NCI-H2081 (cell line): ENCODE results near the gene NCAM1.
"Not testable (repeated sequence)": the region's sequence is repeated elsewhere in the genome, so short reads cannot be mapped to it uniquely, and the experiment has no call there.

Source experiments
- DNase-seq, 2 experiments: peaks; one replicate each; lab custom pipeline; 2025; lab: John Stamatoyannopoulos, UW

The NCAM1 gene

DNA sequence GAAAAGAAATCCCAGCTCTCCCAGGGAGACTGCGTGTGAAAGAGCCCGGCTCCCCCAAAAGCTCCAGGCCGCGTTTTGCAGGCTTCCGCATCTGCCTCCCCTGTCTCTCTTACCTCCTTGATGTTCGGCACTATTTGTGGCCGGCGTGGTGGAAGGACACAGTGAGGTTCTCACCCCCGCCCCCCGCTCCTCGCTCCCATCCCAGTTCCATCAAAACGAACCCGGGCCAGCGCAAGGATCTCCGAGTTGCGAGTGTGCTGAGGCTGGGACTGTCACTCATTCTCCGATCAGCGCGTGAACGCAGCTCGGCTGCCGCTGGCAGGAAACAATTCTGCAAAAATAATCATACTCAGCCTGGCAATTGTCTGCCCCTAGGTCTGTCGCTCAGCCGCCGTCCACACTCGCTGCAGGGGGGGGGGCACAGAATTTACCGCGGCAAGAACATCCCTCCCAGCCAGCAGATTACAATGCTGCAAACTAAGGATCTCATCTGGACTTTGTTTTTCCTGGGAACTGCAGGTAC, at the start of gene NCAM1:
Gene NCAM1 (plus strand): TSS at position 275 of the 523 bp plus-strand sequence.
- DNase-seq = peak; percentile 98 to 99

DNA sequence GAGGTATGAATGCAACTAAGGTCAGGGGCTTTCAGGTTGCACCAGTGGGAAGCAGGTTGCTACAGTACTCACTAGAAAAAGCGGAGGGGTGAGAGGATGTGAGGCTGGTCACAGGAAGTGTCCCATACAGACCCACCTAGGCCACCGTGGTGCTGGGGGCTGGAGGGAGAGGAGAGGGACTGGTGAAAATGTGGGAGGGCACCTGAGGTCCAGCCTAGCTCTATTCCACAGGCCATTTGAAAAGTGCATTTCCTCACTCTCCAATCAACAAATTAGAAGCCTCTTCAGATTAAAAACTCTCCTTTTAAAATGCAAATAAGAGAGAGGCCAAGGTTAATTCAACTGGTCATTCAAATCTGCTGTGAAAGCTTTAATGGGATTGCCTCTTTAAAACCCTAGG, 38.6 kb upstream of the NCAM1 start:
- no peak for DNase-seq

DNA sequence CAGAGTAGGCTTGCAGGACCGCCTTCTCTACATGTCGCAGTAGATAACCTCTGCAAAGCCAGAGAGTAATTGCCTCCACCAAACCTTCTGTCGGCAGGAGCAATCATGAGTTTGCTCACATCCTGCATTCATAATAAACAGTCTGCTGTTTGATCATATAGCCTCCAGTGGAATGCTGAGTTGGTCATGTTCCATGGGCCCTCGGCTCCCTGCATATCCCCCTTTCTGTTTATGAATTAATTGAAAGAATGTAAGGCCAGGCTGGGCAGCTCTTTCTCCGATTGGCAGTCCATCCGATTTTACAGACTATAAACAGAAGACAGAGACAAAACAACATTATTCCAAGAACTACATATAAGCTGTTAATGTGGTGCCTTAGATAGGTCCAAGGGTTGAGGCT, 36.4 kb upstream of the NCAM1 start:
- not testable (repeated sequence) for DNase-seq

DNA sequence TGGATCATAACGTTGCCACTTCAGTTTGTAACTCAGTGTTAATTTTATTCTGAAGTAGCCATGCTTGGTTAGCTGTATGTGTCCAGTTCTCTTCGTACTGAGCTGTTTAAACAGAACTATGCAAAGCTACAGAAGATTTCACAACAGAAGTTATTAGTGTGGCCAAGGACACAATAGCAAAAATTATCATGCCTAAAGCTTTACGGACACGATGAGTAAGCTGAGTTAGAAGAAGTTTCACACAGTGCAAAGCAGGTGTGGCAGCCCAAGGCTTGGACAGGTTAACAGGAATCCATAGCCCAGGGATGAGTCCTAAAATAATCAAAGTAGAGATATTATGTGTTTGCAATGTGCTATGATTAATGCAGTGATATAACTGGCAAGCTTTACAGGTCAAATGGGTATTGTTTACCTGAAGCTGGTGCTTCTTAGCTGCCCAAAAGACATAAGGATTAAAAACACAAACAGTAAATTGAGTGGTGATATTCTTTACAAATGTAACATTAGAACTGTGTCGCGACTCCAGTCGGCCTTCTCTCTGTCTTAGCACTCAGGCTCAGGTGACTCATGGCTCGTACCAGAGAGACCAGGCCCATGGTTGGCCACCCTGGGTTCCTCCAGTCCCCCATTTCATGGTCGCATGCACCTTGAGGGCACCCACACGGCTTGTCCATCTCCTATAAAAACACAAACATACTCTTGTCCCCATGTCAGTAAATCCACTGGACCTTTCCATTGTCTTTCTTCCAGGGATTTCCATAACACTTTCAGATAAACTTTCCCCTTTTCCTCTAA, 35.5 kb upstream of the NCAM1 start:
- no peak for DNase-seq

DNA sequence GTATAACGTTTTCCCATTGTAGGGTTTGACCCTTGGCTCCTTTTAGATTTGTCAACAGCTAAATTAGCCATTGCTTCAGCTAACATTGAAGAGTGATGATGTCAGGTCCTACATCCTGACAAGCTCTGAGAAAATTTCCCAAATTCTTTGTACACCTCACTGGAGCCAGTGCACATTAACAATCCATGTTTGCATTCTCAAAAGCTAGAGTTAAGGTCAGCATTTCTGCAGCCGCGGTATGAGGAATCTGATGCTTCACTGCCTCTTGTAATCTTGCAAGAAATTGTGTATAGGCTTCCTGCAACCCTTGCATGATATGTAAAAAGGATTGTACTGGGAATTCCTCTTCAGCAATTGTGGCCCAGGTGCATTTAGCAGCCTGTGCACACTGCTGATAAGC, 33.1 kb upstream of the NCAM1 start:
- DNase-seq = no peak

DNA sequence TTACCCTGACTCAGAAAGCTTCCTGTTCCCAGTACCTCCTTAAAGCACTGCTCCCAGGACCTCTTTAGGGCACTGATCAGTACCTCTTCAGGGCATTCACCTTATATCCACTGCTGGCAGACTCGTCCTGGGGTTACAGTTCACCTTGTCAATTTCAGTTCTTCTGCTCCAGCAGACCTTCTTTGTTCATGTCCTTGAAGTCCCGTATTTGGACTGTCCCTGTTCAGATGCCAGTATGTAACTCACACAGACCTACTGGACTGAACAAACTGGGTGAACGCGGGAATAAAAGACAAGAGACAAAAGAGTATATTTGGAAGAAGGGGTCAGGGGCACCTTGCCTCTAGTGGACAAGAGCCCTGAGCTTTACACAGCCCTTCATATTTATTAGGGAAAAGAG, 31.8 kb upstream of the NCAM1 start:
- no peak for DNase-seq

DNA sequence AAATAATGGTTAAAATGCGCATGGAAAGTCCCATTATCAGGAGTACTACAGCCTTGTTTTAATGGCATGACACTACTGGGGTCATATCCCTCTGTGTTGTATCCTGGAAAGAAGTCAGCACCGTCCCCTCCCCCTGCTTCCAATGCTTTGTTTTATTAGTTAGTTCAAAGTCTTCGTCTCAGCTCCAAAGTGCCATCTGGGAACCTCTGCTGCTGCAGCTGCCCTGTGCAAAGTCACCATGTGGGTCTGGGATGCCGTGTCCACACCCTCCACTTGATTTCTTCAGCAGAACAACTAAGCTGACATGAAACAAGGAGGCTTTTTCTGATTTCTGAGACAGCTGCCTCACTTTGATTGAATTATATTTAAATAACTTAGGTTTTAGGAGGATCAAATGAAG, 29.5 kb upstream of the NCAM1 start:
- DNase-seq = no peak

DNA sequence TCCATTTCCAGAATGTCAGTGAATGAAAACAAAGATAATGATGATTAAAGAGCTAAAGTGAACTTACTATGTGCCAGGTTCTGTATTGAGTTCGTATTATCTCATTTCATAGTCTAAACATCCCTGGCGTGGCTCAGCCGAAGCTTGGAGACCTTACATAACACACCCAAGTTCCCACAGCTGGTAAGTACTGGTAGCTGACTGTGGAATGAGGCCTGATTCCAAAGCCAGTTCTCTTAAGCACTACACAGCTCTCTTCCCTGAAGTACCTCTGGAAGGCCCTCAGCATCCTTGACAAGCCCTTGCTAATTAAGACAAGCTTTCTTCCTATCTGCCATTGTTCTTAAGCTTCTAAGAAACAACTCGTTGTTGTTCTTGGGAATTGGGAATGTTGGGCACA, 28.6 kb upstream of the NCAM1 start:
- no peak for DNase-seq

DNA sequence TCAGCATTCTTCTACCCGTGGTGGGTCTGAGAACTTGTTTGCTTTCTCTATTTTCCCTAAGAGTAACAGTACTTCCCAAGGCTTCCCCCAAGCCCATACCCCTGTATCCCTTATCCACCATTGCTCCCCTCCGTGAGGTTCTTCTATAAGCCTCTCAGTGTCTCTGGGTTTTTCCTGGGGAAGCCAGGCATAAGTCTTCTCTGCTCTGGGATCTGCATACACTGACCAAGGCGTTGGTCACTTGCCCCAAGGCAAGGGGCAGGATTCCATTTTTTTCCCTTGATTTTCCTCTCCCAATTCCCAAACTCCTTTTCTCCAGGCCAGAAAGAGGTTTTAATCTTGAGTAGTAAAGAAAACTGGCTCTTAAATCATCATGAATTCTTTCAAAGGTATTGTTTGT, 27.2 kb upstream of the NCAM1 start:
- no peak for DNase-seq

DNA sequence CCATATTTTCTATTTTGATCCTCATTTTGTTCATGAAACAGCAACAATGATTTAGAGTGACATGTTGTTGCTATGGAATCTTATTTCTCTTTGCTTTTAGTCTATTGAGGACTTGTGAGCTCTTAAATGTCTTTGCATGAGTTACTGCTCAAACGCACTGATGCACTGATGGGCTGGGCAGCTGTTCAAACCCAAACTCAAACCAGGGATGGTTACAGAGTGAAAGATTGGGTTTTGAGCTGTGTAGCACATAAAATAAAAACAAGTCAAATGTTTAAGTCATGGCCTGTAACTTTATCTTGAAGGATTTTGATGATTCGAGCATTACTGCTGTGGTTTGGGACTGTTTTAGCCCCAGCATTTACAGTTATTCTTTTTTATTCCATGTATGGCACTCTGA, 20.1 kb upstream of the NCAM1 start:
- DNase-seq = no peak

DNA sequence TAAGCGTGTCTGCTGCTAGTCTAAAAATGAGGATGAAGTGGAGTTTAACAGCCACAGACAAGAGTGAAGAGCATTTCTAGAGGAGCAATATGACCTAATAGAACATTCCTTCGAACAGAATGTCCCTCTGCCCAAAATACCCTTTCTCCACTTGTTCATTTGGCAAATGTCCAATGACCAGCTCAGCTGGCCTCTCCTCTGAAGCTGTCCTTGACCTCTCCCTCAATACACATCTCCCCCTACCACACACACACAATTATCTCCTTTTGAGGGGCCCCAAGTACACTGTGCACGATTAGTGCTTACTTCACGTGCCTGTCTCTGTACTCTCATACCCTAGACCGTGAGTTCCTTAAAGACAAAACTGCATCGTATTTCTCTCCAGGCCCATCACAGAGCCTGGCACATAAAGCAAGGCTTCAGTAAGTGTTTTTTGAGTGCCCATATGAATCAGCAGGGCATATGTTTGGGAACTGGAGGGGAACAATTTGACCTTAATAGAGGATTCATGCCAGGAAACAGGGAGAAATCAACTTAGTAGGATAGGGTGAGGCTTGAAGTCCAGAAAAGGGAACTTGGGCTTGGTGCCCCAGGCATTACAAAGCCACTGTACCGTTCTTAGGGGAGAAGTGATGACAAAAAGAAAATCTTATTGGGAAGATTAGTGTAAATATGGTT, 18.1 kb upstream of the NCAM1 start:
- no peak for DNase-seq

DNA sequence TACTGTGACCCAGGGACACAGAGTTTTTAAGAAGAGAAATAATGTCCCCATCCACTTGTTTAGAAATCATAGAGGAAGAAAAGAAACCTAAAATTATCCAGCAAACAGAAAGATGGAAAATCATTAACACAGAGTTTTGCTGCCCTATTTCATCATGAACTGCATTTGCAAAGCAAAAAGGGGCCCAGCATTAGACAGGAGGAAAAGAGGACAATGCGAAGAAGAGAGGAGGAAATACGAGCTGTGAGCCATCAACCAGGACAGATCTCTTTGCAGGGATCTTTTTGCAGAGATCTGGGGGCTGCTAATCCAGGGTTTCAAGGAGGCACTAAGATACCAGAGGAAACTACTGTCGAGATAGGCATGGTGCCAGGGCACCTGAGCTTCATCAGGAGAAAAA, 14.4 kb upstream of the NCAM1 start:
- DNase-seq = no peak

DNA sequence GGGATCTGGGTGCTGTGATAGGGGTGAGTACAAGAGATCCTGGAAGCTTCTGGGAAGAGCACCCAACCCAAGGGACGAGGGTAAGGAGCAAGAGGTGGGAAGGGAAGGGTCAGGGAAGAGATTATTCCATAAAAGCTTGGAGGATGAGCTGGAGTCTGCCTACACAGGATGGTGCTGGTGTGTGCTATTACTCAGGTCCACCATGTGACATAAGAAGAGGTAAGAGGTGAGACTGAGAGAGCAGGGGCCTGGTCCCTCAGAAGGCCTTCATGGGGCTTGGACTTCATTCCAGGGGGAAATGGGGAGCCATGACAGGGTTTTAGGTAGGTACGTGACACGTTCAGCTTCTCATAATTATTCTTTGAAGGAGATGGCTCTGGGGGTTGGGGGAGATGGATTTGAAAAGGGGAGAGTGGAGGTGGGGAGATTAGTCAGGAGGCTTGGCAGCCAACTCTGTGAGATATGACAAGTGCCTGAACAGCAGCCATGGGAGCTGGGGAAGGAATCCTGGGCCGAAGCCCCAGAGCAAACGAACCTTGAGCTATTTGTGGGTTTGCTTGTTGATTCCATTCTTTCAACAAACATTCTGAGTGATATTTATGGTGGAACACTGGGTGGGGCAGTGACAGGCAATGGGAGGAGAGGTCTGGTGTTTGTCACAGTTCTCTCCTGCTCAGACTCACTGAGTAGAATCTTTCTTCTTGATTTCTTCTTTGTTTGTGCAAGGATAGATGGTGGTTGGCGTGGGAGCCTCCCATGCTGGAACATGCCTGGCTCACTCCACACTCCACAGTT, 11.2 kb upstream of the NCAM1 start:
- DNase-seq = no peak

DNA sequence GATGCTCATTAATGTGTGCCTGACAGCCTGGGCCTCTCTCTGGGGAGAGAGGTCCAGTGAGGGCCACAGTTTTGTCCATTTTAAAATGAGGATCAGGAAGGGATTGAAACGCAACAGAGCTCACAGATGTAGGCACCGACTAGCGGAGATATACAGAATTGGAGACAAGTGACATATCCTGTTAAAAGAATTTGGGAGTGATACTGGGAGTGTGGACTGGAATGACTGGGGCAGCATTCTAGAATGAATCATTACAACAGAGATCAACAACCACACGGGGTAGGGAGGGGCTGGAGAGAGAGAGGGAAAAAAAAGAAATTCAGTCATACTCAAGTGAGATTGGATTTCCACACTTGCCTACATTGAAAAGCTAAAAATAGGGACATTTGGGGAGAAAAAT, 2.5 kb upstream of the NCAM1 start:
- DNase-seq = no peak

DNA sequence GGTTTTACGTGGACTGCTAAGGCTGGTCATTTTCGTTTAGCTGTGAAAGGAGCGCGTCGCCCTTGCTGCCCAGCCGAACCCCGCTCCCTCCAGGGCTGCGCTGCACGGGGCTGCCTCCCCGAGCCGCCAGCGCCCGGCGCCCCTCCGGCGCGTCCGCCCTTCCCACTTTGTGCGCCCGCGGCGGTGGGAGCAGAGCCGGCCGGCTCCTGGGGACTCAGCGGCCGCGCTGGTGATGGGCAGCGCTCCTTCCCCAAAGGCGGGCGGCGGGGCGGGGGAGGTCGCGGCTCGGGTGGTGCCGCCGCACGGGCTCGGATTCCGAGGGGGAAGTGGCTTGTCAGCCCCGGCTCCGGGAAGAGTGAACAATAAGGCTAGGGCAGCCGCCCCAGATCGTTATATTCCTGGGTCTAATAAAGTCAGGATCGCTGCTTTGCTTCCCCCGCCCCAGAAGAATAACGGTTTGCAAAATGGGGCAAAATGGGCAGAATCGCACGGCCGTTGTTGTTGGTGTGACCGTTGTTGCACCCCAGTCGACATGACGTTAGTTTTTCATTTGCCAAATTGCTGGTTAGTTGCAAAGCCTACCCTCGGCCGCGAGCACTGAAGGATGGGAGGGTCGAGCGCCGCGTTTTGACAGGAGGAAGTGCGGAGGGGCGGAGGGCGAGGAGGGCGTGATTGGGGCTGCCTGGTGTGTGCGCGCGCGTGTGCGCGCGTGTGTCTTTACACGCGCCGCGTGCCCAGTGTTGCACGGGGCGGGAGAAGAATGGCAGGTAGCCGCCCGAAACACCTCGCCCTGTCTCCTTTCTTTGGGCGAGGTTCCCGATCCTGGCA, 745 bp downstream of the NCAM1 start:
- peak; percentile 64 to 82 for DNase-seq

DNA sequence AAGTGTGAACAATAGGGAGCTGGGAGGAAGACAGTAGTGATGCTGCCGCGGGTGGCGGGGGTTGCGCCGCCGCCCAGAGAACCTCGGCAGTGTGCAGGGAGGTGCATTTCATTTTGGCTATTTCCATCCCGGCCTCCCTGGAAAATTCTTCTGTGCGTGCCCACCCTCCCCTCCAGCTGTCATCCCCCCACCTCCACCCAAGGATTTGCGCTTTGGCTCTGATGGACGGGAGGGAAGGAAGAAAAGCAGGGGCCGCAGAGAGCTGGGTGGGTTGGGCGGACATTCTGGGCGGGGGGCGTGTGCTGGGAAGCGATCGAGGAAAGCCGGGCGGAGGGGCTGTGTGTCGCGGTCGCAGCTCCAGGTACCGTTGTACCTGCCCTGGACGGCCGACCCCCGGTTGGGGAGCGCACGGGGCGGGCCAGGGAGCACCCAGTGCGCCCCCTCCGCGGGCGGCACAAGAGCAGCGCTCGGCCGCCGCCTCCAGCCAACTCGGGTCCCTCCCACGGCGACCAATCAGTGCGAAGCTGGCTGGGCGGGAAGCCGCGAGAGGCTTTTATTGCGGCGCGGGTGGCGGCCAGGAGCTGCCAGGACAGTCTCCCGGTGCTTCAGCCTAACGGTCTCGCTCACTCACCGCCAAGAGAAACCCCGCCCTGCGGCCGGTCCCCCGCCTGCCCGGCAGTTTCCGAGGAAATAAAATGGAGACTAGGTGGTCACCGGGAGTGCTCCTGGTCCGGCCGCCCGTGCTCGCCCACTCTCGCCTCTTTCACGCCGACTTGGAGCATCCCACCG, 1.6 kb downstream of the NCAM1 start:
- peak; percentile 91 to 95 for DNase-seq

DNA sequence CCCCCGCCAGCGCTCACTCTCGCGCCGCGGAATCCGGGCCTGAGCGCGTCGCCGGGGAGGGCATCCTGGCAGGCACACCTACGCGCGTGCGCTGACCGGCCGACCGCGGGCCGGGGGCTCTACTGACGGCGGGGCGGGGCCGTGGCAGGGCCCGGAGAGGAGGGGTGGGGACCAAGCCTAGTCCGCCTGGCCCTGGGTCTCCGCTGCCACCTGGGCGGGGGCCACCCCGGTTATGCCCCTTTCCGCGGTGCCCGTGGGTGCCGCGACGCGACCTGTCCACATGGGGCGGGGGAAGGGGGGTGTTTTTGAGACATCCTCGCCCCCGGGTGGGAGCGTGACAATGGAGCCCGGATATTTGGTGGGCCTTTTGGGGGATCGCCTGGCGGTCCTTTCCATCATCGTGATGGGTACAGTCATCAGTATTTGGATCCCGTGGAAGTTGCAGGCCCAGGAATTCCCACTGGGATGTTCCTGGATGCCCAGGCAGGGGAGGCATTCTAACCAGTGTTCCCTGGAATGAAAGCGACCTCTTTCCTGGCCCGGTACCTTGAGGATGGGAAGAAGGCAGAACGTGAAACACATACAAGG, 2.2 kb downstream of the NCAM1 start:
- DNase-seq = peak; percentile 87

DNA sequence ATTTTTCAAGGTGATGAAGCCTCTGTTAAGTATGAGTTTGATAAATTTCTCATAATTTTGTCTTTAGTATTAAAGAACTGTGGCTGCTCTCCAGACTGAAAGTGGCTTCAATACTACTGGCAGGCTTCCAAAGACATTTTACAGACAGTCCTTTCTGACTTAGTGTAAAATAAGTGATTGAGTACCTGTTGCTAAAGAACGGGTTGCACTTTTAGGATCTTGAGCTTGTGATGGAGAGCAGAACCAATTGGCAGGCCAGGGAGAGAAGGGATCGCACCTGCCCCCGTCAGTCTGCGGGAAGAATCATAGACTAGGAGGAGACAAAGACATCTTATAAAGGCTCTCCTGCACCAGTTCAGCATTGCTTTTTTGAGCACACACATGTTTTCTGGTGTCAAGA, 4.4 kb downstream of the NCAM1 start:
- DNase-seq = peak; percentile 17 to 37

DNA sequence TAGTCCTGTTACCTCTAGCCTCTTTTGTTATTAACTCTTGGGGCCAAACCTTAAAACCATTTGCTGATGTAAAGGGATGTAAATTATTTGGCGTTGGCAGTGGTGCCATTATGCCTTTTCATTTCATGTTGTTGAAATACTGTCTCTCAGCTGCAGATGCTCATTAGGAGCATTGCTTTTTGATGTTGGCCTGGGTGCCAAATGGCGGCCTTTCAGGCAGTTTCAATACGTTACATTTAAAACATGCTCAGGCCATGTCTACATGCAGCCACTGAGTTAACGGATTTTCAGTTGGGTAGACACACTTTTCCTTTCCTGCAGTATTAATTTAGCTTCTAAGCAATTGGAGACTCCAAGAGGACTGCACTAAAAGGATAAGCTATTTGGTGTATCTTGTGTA, 5.3 kb downstream of the NCAM1 start:
- peak; percentile 23 to 63 for DNase-seq

DNA sequence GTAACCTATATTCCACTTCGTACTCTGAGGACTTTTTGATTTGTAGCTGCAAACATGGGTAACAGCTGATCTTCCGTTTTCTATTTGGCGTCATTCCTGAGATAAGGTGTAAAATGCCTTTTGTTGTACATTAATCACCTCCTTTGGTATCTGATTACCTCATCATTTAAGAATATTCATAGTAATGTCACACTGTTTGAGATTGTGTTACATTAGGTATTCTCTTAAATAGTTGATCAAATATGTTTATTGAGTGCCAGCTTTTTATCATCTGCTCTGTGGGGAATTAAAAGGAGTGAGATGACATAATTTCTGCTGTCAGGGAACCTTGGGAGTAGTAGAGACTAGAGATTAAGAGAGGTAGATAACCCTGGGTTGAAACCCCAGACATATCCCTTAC, 5.9 kb downstream of the NCAM1 start:
- DNase-seq = peak in 1 of 2 experiments; percentile 37
